Gastroesophageal sphincter (tissue), 3 donors: ENCODE results near the gene LRRIQ3.

Source experiments
- CTCF ChIP-seq, 4 experiments: fragments of 200-600 bp in 2 of 4; fragments of 450-650 bp in 2 of 4; sonication (generic) in 1 of 4; IDR thresholded peaks; one replicate each; pipeline ENCODE4 v1.5.1; 2017 to 2019; ENCODE audit warnings: antibody characterized with exemption in 4 of 4, mild to moderate bottlenecking in 2 of 4, moderate library complexity in 2 of 4
- POLR2A ChIP-seq, 2 donors: fragments of 450-650 bp; IDR thresholded peaks; one replicate each; pipeline ENCODE4 v1.6.1; 2017; ENCODE audit warnings: antibody characterized with exemption in 2 of 2, mild to moderate bottlenecking in 2 of 2, moderate library complexity in 1 of 2
- POLR2AphosphoS5 ChIP-seq: sonication (generic); formaldehyde crosslinking; IDR thresholded peaks from one replicate; pipeline ENCODE4 v1.6.1; 2017; ENCODE audit warnings: antibody characterized with exemption

DNA sequence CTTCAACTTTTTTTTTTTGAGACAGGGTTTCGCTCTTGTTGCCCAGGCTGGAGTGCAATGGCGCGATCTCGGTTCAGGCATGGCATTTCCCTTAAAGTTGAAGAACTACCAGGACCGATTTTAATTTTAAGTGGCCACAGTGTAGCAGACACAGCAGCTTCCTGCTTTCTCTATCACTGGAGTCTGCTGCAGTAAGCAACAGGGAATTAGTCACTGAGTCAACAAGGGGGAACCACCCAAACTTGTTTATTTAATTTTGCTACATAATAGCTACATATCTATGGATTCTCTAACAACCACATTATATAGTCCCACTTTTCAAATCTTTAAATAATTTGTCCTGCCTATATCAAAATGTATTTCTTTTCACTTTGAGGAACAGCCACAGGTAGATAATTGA, 24.7 kb upstream of the LRRIQ3 start:
- TF ChIP-seq POLR2A (IDR thresholded peaks at IDR 0.05): no peak
- no peak for TF ChIP-seq POLR2AphosphoS5
- no peak for TF ChIP-seq CTCF (IDR thresholded peaks at IDR 0.05)
